ENCODE measurements around the gene MYH11.

MYH11 gene

DNA sequence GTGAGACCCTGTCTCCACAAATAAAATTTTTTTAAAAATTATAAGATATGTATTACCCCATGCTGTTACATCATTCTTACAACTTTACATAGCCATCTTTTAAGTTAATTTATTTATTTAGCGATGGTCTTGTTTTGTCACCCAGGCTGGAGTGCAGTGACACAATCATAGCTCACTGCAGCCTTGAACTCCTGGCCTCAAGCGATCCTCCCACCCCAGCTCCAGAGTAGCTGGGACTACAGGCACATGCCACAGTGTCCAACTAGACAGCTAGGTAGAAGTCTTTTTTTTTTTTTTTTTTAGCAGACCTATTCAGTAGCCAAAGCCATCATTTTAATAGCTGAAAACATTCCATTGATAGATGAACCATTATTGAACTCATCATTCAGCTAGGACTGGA lies 114.1 kb downstream of the MYH11 start:
- Mint-ChIP-seq H3K27ac (no peak overlapping the region), H3K4me3 (no peak overlapping the region), H3K4me1 (peaks cover 13% of the 10 kb centered on the region), H3K27me3 (ENCODE audit: low read depth, poor library complexity) (peaks cover 7% of the 10 kb centered on the region), H3K36me3 (ENCODE audit: low read depth) (no peaks in the 10 kb centered on the region), H3K9me3 (peaks cover 8% of the 10 kb centered on the region)
- no peak for DNase-seq
- TF ChIP-seq, protein P1, sequence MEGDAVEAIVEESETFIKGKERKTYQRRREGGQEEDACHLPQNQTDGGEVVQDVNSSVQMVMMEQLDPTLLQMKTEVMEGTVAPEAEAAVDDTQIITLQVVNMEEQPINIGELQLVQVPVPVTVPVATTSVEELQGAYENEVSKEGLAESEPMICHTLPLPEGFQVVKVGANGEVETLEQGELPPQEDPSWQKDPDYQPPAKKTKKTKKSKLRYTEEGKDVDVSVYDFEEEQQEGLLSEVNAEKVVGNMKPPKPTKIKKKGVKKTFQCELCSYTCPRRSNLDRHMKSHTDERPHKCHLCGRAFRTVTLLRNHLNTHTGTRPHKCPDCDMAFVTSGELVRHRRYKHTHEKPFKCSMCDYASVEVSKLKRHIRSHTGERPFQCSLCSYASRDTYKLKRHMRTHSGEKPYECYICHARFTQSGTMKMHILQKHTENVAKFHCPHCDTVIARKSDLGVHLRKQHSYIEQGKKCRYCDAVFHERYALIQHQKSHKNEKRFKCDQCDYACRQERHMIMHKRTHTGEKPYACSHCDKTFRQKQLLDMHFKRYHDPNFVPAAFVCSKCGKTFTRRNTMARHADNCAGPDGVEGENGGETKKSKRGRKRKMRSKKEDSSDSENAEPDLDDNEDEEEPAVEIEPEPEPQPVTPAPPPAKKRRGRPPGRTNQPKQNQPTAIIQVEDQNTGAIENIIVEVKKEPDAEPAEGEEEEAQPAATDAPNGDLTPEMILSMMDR (IDR thresholded peaks at IDR 0.05) = no peak

DNA sequence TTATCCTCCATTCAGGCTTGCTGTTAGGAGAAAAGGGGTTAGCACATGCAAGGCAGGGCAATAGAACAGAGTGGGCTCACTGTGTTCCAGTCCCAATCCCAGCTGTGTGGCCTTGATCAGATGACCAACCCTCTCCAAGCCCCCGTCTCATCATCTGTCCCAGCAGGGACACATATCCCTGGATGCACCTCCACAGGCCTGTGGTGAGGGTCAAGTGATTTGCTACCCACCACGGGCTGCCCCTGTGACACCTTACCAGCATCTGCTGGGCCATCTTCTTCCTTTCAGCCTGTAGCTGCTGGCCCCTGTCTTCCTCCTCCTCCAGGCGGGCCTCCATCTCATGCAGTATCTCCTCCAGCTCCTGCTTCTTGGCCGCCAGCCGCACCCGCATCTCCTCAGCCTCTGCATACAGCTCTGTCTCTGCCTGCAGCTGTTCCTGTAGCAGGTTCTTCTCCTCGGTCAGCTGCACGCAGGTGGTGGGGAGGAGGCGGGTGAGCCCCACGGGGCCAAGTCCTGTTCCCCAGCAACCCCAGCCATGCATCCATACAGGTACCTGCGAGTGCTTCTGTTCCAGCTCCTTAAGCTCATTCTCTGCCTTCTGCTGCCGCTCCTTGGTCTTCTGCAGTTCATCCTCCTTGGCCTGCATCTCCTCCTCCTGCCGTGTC lies 115.5 kb downstream of the MYH11 start:
- peaks cover 13% of the 10 kb centered on the region for H3K4me1 Mint-ChIP-seq
- H3K4me3 Mint-ChIP-seq = no peak overlapping the region
- DNase-seq = no peak
- H3K27me3 Mint-ChIP-seq (ENCODE audit: low read depth, poor library complexity) = peaks cover 13% of the 10 kb centered on the region
- no peak overlapping the region for H3K27ac Mint-ChIP-seq
- TF ChIP-seq, protein P1 (IDR thresholded peaks at IDR 0.05) = no peak
- H3K36me3 Mint-ChIP-seq (ENCODE audit: low read depth) = no peaks in the 10 kb centered on the region
- H3K9me3 Mint-ChIP-seq = peaks cover 8% of the 10 kb centered on the region

DNA sequence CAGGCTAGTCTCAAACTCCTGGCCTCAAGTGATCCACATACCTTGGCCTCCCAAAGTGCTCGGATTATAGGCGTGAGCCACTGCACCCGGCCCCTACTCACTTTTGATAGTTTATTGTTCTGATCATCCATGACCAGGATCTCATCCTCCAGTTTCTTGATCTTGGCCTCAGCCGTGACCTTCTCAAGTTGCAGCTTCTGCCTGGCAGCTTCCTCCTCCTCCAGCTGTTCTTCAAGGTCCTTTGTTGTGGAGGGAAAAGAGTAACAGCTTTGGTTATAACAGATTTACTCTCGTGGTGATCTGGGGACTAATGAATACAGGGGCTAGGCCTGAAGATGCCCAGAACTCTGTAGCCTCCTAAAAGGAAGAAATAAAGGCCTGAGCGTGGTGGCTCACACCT lies 116.9 kb downstream of the MYH11 start:
- Mint-ChIP-seq H3K36me3 (ENCODE audit: low read depth) (no peaks in the 10 kb centered on the region), H3K4me1 (peaks cover 13% of the 10 kb centered on the region), H3K4me3 (no peak overlapping the region), H3K9me3 (peaks cover 8% of the 10 kb centered on the region), H3K27ac (peak overlapping the region; percentile 85), H3K27me3 (ENCODE audit: low read depth, poor library complexity) (peaks cover 18% of the 10 kb centered on the region)
- no peak for DNase-seq
- TF ChIP-seq, protein P1 (IDR thresholded peaks at IDR 0.05) = no peak

DNA sequence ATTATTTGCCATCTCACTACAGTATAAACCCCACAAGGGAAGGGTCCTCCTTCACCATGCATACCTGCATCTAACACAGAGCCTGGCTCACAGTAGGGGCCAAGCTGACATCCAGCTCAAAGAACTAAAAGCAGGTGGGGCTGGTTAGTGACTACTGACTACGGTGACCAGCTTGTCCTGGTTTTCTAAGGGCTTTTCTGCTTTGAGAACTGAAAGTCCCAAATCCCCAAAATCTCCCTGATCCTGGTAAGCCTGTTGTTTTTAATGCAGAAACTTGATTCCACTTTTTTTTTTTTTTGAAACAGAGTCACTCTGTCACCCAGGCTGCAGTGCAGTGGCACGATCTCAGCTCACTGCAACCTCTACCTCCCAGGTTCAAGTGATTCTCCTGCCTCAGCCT lies 117.4 kb downstream of the MYH11 start:
- TF ChIP-seq, protein P1 (IDR thresholded peaks at IDR 0.05) = no peak
- Mint-ChIP-seq H3K36me3 (ENCODE audit: low read depth) (no peaks in the 10 kb centered on the region), H3K27ac (peak overlapping the region; percentile 85)

DNA sequence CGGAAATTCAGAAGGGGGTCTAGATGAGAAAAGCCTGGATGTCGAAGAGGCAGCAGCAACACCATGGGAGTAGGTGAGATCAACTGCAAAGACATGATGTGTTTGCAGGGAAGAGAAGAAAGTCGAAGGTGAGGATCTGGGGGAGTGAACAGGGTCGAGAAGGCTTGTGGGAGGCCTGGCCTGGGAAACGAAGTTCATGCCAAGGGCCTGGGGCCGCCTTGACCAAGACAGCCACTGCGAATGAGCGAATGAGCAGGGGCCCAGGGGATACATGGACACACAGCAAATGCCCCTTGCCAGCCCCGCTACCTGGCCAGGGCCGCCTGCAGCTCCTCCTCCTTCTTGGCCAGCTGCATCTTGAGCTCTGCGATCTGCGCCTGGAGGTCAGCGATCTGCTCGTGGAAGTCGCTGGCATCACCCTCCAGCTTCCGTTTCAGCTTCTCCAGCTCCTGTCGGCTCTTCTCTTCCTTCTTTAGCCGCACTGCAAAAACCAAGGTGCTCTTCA lies 119.6 kb downstream of the MYH11 start:
- Mint-ChIP-seq H3K27ac (peak overlapping the region; percentile 81), H3K27me3 (ENCODE audit: low read depth, poor library complexity) (peaks cover 18% of the 10 kb centered on the region), H3K4me3 (no peak overlapping the region)

More for the DNA sequence above, 117.4 kb downstream of the MYH11 start:
- H3K9me3 Mint-ChIP-seq = peaks cover 8% of the 10 kb centered on the region
- peaks cover 18% of the 10 kb centered on the region for H3K27me3 Mint-ChIP-seq (ENCODE audit: low read depth, poor library complexity)
- DNase-seq = no peak
- H3K4me1 Mint-ChIP-seq = peaks cover 13% of the 10 kb centered on the region
- H3K4me3 Mint-ChIP-seq = no peak overlapping the region

More for the DNA sequence above, 119.6 kb downstream of the MYH11 start:
- peaks cover 13% of the 10 kb centered on the region for H3K4me1 Mint-ChIP-seq
- no peaks in the 10 kb centered on the region for H3K36me3 Mint-ChIP-seq (ENCODE audit: low read depth)
- DNase-seq = no peak
- peaks cover 8% of the 10 kb centered on the region for H3K9me3 Mint-ChIP-seq
- TF ChIP-seq, protein P1 (IDR thresholded peaks at IDR 0.05) = no peak

Measured in nephron progenitor cell (in vitro differentiated cells).